HG03064 (cell line): ENCODE results near the gene ARMH2.
"Not testable (repeated sequence)": the region's sequence is repeated elsewhere in the genome, so short reads cannot be mapped to it uniquely, and the experiment has no call there.

Experiments used
- ATAC-seq: cut with Tn5 transposase; IDR thresholded peaks from one replicate; pipeline ENCODE4 v1.9.1; 2021; ENCODE audit warnings: low read depth; ENCODE audit not compliant: unreplicated experiment

ARMH2 gene

GRCh38 chr6:24765968-24766367 is 32.7 kb downstream of the ARMH2 start:
- ATAC-seq: not testable (repeated sequence)

DNA sequence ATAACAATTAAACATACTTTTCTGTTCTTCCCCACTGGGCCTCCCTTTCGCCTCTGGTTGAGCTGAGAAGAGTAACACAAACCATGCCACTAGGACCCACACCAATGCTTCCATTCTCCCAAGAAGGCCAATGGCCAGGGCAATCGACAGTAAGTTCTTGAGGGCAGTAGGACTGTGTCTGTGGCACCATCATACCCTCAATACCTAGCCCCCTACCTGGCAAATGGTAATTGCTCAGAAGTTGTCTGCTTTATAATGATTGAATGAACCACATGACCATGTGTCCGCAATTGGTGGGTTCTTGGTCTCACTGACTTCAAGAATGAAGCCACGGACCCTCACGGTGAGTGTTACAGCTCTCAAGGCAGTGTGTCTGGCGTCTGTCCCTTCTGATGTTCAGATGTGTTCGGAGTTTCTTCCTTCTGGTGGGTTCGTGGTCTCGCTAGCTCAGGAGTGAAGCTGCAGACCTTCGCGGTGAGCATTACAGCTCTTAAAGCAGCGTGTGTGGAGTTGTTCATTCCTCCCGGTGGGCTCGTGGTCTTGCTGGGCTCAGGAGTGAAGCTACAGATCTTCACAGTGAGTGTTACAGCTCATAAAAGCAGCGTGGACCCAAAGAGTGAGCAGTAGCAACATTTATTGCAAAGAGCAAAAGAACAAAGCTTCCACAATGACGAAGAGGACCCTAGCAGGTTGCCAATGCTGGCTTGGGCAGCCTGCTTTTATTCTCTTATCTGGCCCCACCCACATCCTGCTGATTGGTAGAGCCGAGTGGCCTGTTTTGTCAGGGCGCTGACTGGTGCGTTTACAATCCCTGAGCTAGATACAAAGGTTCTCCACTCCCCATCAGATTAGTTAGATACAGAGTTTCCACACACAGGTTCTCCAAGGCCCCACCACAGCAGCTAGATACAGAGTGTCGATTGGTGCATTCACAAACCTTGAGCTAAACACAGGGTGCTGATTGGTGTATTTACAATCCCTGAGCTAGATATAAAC is 33.6 kb downstream of the ARMH2 start:
- ATAC-seq: not testable (repeated sequence)

- no peak for ATAC-seq
These were observed 35.1 kb downstream of the ARMH2 start for GRCh38 chr6:24763578-24763977.

DNA sequence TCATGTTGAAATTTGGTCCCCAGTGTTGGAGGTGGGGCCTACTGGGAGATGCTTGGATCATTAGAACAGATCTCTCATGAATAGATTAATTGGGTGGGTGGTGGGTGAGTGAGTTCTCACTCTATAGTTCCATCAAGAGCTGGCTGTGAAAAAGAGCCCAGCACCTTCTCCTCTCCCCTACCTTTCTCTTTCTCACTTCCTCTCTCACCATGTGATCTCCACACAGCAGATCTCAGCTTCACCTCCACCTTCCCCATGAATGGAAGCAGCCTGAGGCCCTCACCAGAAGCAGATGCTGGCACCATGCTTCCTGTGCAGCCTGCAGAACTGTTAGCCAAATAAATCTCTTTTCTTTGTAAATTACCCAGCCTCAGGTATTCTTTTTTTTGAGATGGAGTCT is 36.9 kb downstream of the ARMH2 start:
- ATAC-seq: no peak

DNA sequence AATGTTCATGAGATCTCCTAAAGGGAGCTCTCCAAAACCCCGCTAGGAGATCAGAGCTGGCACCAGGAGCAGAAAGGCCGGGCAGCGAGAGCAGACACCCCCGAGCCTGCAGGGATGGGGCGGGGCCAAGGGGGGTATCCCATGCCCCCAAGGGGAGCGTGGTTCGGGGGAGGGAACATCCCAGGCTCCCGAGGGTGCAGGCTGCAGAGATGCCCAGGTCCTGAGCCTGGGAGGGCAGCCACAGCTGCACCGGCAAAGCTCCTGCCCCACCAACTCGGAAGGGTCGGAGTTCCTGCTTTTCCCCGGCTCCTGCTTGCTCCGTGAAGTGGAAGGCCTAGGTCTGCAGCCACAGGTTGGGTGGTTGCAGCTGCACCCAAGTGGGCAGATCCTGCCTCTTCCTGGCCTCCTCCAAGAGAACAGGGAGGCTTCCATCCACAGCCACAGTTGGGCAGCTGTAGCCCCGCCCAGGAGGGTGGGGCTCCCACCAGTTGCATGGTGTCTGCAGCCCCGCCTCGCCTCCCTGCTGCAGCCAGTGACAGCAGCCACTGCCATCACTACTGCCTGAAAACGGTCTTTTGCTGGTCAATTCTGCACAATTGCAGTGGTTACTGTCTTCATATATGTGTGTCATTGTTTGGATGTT is 37.4 kb downstream of the ARMH2 start:
- no peak for ATAC-seq

GRCh38 chr6:24760210-24760609 is 38.5 kb downstream of the ARMH2 start:
- no peak for ATAC-seq

- ATAC-seq: no peak
These were observed 39.0 kb downstream of the ARMH2 start for GRCh38 chr6:24759718-24760117.

GRCh38 chr6:24757611-24758010 is 41.1 kb downstream of the ARMH2 start:
- no peak for ATAC-seq

GRCh38 chr6:24755279-24755678 is 43.4 kb downstream of the ARMH2 start:
- ATAC-seq: no peak

DNA sequence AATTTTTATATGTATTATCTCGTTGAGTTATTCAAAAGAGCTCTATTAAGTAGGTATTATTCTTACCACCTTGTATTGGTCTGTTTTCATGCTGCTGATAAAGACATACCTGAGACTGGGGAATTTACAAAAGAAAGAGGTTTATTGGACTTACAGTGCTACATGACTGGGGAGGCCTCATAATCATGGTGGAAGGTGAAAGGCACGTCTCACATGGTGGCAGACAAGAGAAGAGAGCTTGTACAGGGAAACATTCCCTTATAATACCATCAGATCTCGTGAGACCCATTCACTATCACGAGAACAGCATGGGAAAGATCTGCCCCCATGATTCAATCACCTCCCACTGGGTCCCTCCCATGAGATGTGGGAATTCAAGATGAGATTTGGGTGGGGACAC is 44.3 kb downstream of the ARMH2 start:
- not testable (repeated sequence) for ATAC-seq

DNA sequence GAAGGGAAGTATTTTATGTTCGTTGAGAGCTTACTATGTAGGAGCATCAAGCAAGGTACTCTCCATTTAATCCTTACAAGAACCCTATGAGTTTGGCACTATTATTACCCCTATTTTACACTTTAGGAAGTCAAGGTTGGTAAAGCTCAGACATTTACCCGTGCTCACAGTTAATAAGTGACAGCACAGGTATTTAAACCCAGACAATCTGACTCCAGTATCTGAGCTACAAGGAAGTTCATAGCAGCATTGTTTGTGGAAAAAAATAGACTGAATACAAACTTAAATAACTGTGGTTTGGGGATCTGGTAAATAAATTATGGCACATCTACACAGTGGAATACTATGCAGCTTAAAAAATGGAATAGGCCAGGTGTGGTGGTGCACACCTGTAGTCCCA is 45.2 kb downstream of the ARMH2 start:
- ATAC-seq: no peak

DNA sequence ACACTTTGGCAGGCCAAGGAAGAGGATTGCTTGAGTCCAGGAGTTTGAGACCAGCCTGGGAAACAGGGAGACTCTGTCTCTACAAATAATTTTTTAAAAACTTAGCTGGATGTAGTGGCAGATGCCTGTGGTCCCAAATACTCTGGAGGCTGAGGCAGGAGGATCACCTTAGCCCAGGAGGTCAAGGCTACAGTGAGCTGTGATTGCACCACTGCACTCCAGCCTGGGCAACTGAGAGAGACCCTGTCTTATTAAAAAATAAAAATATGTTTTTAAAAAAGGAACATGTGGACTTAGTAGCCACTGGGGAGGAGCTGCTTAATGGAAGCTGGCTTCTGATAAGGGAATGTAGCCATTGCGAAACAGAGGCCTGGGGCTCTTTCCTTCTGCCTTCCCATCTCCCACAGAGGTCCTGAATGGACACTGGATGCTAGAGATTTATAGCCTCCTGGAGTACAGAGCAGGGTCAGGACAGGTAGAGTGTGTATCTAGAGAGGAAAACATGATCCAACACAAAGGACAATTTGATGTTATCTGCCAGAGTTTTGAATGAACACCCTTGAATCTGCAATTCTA is 45.7 kb downstream of the ARMH2 start:
- ATAC-seq: no peak

GRCh38 chr6:24752503-24752902 is 46.2 kb downstream of the ARMH2 start:
- no peak for ATAC-seq

DNA sequence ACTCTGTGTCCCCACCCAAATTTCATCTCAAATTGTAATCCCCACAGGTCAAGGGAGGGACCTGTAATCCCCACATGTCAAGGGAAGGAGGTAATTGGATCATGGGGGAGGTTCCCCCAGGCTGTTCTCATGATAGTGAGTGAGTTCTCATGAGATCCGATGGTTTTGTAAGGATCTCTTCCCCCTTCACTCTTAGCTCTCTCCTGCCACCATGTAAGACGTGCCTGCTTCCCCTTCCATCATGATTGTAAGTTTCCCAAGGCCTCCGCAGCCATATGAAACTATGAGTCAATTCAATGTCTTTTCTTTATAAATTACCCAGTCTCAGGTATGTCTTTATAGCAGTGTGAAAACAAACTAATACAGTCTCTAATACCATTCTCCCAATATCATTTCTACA is 47.8 kb downstream of the ARMH2 start:
- not testable (repeated sequence) for ATAC-seq

GRCh38 chr6:24749297-24749696 is 49.4 kb downstream of the ARMH2 start:
- ATAC-seq: no peak
